AG04450 (cell line): ENCODE data around the gene PLA2G6. TPM values are rescaled to one million over a fixed set of nuclear protein-coding genes. Genes with fewer than 3 reads are reported as not detected.

Source experiments
- CTCF ChIA-PET: fragments of 300-600, 350-600 bp; formaldehyde crosslinking; extraction: SDS; loops from one replicate; lab custom pipeline; 2022; ENCODE audit warnings: antibody characterized with exemption, inconsistent platforms; lab: Charles Lee
- POLR2A ChIA-PET: fragments of 350-600 bp; formaldehyde crosslinking; extraction: SDS; loops from one replicate; lab custom pipeline; 2021; ENCODE audit warnings: antibody characterized with exemption, inconsistent platforms; lab: Yijun Ruan, JAX
- DNase-seq: peaks from one replicate; pipeline ENCODE4 v3.0.0-alpha.2; 2011; ENCODE audit warnings: low read depth, low spot score
- H3K27ac ChIP-seq: one replicate; pipeline ENCODE4 v1.5.1; 2012; ENCODE audit warnings: low read depth, low read length, control low read depth
- H3K27me3 ChIP-seq: one replicate; pipeline ENCODE4 v1.6.0; 2012; ENCODE audit warnings: low read length; ENCODE audit not compliant: control insufficient read depth, insufficient read depth
- H3K4me3 ChIP-seq: 2 replicates; pipeline ENCODE4 v1.5.1; 2011; ENCODE audit warnings: mild to moderate bottlenecking, low read depth, low read length, control low read depth
- H3K9me3 ChIP-seq: 2 replicates; pipeline ENCODE4 v1.5.1; 2012; ENCODE audit warnings: low read length; ENCODE audit not compliant: control insufficient read depth, insufficient read depth
- CTCF ChIP-seq: IDR thresholded peaks from 2 replicates; pipeline ENCODE4 v1.5.1; 2011; ENCODE audit warnings: low read depth, low read length, control low read depth, inconsistent platforms
- polyA plus RNA-seq: library from polyadenylated mRNA; depleted of rRNA; stranded (reverse); fragments of >200 nt; gene quantifications from 2 replicates; pipeline ENCODE4 v1.2.3, GENCODE V29; 2011

PLA2G6 gene
- polyA plus RNA-seq, 1 experiment = 5.0 TPM

GRCh38 chr22:38170469-38170868 is 11.2 kb downstream of the PLA2G6 start:
- no peaks in the 10 kb centered on the region for H3K27me3 ChIP-seq
- ChIA-PET POLR2A (no interaction called here), CTCF (no interaction called here)
- no peak for TF ChIP-seq CTCF
- no peaks in the 10 kb centered on the region for H3K9me3 ChIP-seq
- H3K4me3 ChIP-seq = no peak overlapping the region
- no peak overlapping the region for H3K27ac ChIP-seq
- no peak for DNase-seq

- CTCF ChIA-PET = no interaction called here
Observed at GRCh38 chr22:38169116-38169515, 12.5 kb downstream of the PLA2G6 start.

GRCh38 chr22:38167988-38168407 is 13.6 kb downstream of the PLA2G6 start:
- DNase-seq = no peak
- ChIA-PET POLR2A (interaction anchor here (0.6 kb wide), 2 partner anchors 73 to 145 kb away, joined by 3 read pairs; no protein-coding TSS in a partner anchor), CTCF (no interaction called here)
- Histone ChIP-seq H3K4me3 (no peak overlapping the region), H3K27ac (no peak overlapping the region), H3K9me3 (no peaks in the 10 kb centered on the region), H3K27me3 (no peaks in the 10 kb centered on the region)
- no peak for TF ChIP-seq CTCF

More at GRCh38 chr22:38169116-38169515, 12.5 kb downstream of the PLA2G6 start:
- DNase-seq = no peak
- no peak overlapping the region for H3K27ac ChIP-seq
- no peak overlapping the region for H3K4me3 ChIP-seq
- POLR2A ChIA-PET = no interaction called here
- no peaks in the 10 kb centered on the region for H3K27me3 ChIP-seq
- TF ChIP-seq CTCF = no peak
- no peaks in the 10 kb centered on the region for H3K9me3 ChIP-seq

- Histone ChIP-seq H3K4me3 (no peak overlapping the region), H3K9me3 (no peaks in the 10 kb centered on the region), H3K27me3 (no peaks in the 10 kb centered on the region), H3K27ac (no peak overlapping the region)
- ChIA-PET POLR2A (interaction anchor here (0.6 kb wide), 1 partner anchor 653 kb away, joined by 3 read pairs; no protein-coding TSS in a partner anchor), CTCF (no interaction called here)
- DNase-seq = no peak
- TF ChIP-seq CTCF = no peak
Observed at GRCh38 chr22:38165922-38166593, 15.6 kb downstream of the PLA2G6 start.

- Histone ChIP-seq H3K4me3 (no peak overlapping the region), H3K27ac (no peak overlapping the region), H3K27me3 (no peaks in the 10 kb centered on the region), H3K9me3 (no peaks in the 10 kb centered on the region)
- no peak for DNase-seq
- CTCF ChIA-PET = interaction anchor here (0.5 kb wide), 1 partner anchor 517 kb away, joined by 3 read pairs; the partner anchor contains the start of gene TOMM22
- POLR2A ChIA-PET = no interaction called here
- TF ChIP-seq CTCF = no peak
Observed at GRCh38 chr22:38164551-38164918, 17.1 kb downstream of the PLA2G6 start.
